Measurements from ENCODE around the gene SUOX. TPM values are rescaled to one million over a fixed set of nuclear protein-coding genes. Genes with fewer than 3 reads are reported as not detected.
A peak's percentile ranks its signal among the peaks of the same experiment; 100 is the strongest.
"Not testable (repeated sequence)": the region's sequence is repeated elsewhere in the genome, so short reads cannot be mapped to it uniquely, and the experiment has no call there.

SUOX gene
- total RNA-seq, 3 donors from 2014 or later, result 0.68 to 1.3 (median 1.2) TPM

DNA sequence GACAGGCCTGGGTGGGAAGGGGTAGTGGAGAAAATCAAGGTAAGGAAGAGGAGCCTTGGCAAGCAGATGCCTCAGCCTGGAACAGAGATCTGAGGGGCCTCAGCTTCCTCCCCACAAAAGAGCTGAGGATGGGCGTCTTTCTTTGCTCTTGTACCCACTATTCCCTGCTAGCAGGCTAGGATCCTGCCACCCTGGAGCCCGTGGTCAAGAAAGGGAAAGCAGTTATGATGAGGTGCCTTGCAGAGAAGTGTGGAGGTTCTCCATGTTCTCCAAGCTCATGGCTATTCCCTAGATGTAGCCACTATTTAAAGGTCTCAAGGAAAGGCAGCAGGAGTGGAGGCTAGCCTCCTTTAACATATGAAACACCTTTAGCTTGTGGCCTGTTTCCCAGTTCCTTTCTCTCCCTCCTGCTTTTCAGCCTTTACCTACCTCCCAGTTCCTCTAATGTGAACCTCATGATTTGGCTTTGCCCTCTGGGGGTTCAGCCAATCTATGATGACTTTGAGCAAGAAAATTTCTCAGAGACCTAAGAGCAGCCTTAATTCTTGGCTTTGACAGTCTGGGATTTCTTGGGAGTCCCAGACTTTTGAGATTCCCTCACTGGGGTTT lies 24.9 kb downstream of the SUOX start:
- Mint-ChIP-seq H3K36me3 (ENCODE audit: insufficient read depth) (peaks cover 7% of the 10 kb centered on the region), H3K27me3 (ENCODE audit: low read depth) (no peaks in the 10 kb centered on the region), H3K4me1 (ENCODE audit: low read depth) (peaks cover 26% of the 10 kb centered on the region), H3K4me3 (peak overlapping the region; percentile 85), H3K9me3 (no peaks in the 10 kb centered on the region)
- DNase-seq (no peak), ATAC-seq (no peak)

DNA sequence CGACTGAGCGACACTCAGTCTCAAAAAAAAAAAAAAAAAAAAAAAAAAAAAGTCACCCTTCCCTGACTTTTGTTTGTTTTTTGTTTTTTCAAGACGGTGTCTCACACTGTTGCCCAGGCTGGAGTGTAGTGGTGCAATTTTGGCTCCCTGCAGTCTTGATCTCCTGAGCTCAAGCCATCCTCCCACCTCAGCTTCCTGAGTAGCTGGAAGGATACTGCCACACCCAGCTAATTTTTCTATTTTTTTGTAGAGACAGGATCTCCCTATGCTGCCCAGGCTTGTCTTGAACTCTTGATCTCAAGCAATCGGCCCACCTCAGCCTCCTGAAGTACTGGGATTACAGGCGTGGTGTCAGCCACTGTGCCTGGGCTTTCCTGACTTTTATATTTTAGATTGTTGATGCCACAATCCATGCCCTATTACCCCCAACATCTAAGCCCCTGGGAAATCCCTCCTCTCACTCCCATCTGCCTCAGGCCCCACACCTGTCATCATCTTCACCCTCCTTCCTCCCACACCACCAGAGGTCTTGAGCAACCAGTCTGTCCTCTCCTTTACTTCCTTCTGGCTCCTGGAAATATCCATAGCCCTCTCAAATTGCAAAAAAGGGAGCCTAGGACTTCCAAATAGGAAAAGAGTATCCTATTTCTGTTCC lies 31.6 kb downstream of the SUOX start:
- no peak for ATAC-seq
- no peak overlapping the region for H3K4me3 Mint-ChIP-seq
- no peaks in the 10 kb centered on the region for H3K9me3 Mint-ChIP-seq
- H3K27me3 Mint-ChIP-seq (ENCODE audit: low read depth), result no peaks in the 10 kb centered on the region
- peaks cover 28% of the 10 kb centered on the region for H3K4me1 Mint-ChIP-seq (ENCODE audit: low read depth)
- H3K36me3 Mint-ChIP-seq (ENCODE audit: insufficient read depth), result peaks cover 42% of the 10 kb centered on the region
- no peak for DNase-seq

DNA sequence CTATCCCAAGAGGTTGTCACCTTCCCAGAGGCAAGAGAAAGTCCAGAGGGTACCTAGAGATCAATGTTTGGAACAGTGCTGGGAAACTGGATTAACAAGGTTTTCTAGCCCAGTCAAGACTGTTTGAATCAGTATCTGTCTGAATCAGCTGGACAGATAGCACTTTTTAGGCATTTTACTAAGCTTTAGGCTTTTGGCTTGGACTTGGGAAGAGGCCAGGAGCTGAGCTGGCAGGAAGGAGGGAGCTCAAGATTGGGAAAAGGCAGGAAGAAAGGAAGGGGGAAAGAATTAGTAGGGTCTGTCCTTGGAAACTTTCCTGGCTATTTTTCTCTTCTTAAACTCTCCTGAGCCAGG lies 32.1 kb downstream of the SUOX start:
- DNase-seq, result no peak
- Mint-ChIP-seq H3K9me3 (no peaks in the 10 kb centered on the region), H3K4me3 (no peak overlapping the region), H3K4me1 (ENCODE audit: low read depth) (peaks cover 24% of the 10 kb centered on the region), H3K27me3 (ENCODE audit: low read depth) (no peaks in the 10 kb centered on the region), H3K36me3 (ENCODE audit: insufficient read depth) (peaks cover 40% of the 10 kb centered on the region)
- ATAC-seq, result no peak

DNA sequence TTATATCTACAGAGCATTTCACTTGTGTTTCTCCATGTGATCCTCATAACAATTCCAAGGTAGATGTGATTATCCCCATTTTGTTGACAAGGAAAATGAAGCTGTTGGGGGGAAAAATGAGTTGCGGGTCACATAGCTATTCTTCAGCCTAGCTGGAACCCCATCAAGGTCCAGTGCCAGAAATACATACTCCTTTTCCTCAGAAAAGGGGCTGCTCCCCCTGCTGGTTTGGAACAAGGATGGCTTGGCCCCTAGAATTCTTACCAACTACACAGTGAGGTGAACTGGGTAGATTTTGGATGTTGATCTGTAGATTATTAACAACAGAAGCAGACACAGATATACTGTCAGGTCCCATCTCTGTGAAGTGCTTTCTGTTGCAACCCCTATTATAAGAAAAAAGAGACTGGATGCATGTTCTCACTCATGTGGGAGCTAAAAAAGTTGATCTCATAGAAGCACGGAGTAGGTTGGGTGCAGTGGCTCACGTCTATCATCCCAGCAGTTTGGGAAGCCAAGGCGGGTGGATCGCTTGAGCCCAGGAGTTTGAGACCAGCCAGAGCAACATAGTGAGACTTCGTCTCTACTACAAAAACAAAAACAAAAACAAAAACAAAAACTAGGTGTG lies 32.7 kb downstream of the SUOX start:
- no peak overlapping the region for H3K4me3 Mint-ChIP-seq
- H3K4me1 Mint-ChIP-seq (ENCODE audit: low read depth), result peaks cover 29% of the 10 kb centered on the region
- peaks cover 43% of the 10 kb centered on the region for H3K36me3 Mint-ChIP-seq (ENCODE audit: insufficient read depth)
- DNase-seq, result peak; percentile 38
- ATAC-seq, result peak; percentile 45 to 47
- no peaks in the 10 kb centered on the region for H3K27me3 Mint-ChIP-seq (ENCODE audit: low read depth)
- H3K9me3 Mint-ChIP-seq, result no peaks in the 10 kb centered on the region

GRCh38 chr12:56031987-56032386 lies 34.9 kb downstream of the SUOX start:
- Mint-ChIP-seq H3K27me3 (ENCODE audit: low read depth) (no peaks in the 10 kb centered on the region), H3K36me3 (ENCODE audit: insufficient read depth) (peaks cover 49% of the 10 kb centered on the region), H3K4me1 (ENCODE audit: low read depth) (peaks cover 29% of the 10 kb centered on the region), H3K4me3 (no peak overlapping the region), H3K9me3 (no peaks in the 10 kb centered on the region)
- DNase-seq, result peak; percentile 18
- ATAC-seq, result peak; percentile 46 to 73

DNA sequence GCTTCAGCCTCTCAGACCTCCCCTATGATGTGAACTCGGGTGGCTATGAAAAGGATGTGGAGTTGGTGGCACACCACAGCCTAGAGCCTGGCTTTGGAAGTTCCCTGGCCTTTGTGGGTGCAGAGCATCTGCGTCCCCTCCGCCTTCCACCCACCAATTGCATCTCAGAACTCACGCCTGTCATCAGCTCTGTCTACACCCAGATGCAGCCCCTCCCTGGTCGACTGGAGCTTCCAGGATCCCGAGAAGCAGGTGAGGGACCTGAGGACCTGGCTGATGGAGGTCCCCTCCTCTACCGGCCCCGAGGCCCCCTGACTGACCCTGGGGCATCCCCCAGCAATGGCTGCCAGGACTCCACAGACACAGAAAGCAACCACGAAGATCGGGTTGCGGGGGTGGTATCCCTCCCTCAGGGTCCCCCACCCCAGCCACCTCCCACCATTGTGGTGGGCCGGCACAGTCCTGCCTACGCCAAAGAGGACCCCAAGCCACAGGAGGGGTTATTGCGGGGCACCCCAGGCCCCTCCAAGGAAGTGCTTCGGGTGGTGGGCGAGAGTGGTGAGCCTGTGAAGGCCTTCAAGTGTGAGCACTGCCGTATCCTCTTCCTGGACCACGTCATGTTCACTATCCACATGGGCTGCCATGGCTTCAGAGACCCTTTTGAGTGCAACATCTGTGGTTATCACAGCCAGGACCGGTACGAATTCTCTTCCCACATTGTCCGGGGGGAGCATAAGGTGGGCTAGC lies 37.7 kb downstream of the SUOX start:
- H3K36me3 Mint-ChIP-seq (ENCODE audit: insufficient read depth), result peaks cover 34% of the 10 kb centered on the region
- ATAC-seq (peak; percentile 64 to 71), DNase-seq (peak; percentile 8)
- peaks cover 26% of the 10 kb centered on the region for H3K4me1 Mint-ChIP-seq (ENCODE audit: low read depth)
- H3K4me3 Mint-ChIP-seq, result no peak overlapping the region
- no peaks in the 10 kb centered on the region for H3K27me3 Mint-ChIP-seq (ENCODE audit: low read depth)
- H3K9me3 Mint-ChIP-seq, result no peaks in the 10 kb centered on the region

- peaks cover 30% of the 10 kb centered on the region for H3K4me1 Mint-ChIP-seq (ENCODE audit: low read depth)
- no peak for ATAC-seq
- H3K27me3 Mint-ChIP-seq (ENCODE audit: low read depth), result no peaks in the 10 kb centered on the region
- DNase-seq, result no peak
- H3K4me3 Mint-ChIP-seq, result no peak overlapping the region
- peaks cover 28% of the 10 kb centered on the region for H3K36me3 Mint-ChIP-seq (ENCODE audit: insufficient read depth)
- no peaks in the 10 kb centered on the region for H3K9me3 Mint-ChIP-seq
Measured at GRCh38 chr12:56037161-56037560, 40.1 kb downstream of the SUOX start.

- no peak overlapping the region for H3K4me3 Mint-ChIP-seq
- H3K4me1 Mint-ChIP-seq (ENCODE audit: low read depth), result peaks cover 29% of the 10 kb centered on the region
- no peaks in the 10 kb centered on the region for H3K27me3 Mint-ChIP-seq (ENCODE audit: low read depth)
- H3K36me3 Mint-ChIP-seq (ENCODE audit: insufficient read depth), result peaks cover 27% of the 10 kb centered on the region
- DNase-seq (no peak), ATAC-seq (no peak)
- no peaks in the 10 kb centered on the region for H3K9me3 Mint-ChIP-seq
Measured at GRCh38 chr12:56038022-56038655, 41.1 kb downstream of the SUOX start.

DNA sequence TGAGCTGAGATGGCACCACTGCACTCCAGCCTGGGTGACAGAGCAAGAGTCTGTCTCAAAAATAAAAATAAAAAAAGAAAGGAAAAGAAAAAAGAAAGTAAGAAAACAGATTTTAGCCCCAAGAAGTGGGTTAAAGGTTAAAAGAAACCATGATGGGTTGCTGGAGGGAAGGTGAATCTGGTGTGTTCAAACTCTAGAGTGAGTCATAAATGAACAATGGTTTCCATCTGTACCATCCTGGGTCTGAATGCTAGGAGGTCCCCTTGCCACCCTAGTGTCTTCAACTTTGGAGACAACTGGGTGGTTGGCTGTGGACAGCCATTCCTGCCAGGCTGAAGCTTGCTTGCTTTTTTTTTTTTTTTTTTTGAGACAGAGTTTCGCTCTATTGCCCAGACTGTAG lies 43.1 kb downstream of the SUOX start:
- H3K4me1 Mint-ChIP-seq (ENCODE audit: low read depth), result peaks cover 34% of the 10 kb centered on the region
- H3K4me3 Mint-ChIP-seq, result peak overlapping the region; percentile 99
- DNase-seq, result no peak
- H3K27me3 Mint-ChIP-seq (ENCODE audit: low read depth), result no peaks in the 10 kb centered on the region
- no peaks in the 10 kb centered on the region for H3K9me3 Mint-ChIP-seq
- peaks cover 31% of the 10 kb centered on the region for H3K36me3 Mint-ChIP-seq (ENCODE audit: insufficient read depth)
- peak; percentile 16 to 33 for ATAC-seq

DNA sequence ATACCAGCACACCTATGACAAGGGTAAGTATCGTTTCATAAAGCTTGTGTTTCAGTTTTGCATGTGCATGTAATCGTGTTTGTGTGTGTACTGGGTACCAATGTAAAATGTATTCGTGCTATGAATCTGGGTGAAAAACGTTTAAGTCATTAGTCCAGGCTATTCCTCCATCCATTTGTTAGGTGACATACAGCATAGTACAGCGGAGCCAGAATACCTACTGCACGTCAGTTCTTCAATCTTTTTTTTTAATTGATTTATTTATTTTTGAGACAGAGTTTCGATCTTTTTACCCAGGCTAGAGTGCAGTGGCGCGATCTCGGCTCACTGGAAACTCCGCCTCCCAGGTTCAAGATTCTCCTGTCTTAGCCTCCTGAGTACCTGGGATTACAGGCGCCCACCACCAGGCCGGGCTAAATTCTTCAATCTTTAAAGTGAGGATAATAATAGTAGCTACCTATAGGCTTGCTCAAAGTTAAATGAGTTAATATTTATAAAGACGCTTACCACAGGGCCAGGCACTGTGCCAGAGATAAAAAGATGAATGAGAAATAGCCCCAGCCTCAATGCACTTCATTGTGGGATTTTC lies 44.0 kb downstream of the SUOX start:
- H3K4me1 Mint-ChIP-seq (ENCODE audit: low read depth), result peaks cover 34% of the 10 kb centered on the region
- no peaks in the 10 kb centered on the region for H3K9me3 Mint-ChIP-seq
- peaks cover 22% of the 10 kb centered on the region for H3K36me3 Mint-ChIP-seq (ENCODE audit: insufficient read depth)
- ATAC-seq (no peak), DNase-seq (no peak)
- H3K4me3 Mint-ChIP-seq, result peak overlapping the region; percentile 99
- no peaks in the 10 kb centered on the region for H3K27me3 Mint-ChIP-seq (ENCODE audit: low read depth)

DNA sequence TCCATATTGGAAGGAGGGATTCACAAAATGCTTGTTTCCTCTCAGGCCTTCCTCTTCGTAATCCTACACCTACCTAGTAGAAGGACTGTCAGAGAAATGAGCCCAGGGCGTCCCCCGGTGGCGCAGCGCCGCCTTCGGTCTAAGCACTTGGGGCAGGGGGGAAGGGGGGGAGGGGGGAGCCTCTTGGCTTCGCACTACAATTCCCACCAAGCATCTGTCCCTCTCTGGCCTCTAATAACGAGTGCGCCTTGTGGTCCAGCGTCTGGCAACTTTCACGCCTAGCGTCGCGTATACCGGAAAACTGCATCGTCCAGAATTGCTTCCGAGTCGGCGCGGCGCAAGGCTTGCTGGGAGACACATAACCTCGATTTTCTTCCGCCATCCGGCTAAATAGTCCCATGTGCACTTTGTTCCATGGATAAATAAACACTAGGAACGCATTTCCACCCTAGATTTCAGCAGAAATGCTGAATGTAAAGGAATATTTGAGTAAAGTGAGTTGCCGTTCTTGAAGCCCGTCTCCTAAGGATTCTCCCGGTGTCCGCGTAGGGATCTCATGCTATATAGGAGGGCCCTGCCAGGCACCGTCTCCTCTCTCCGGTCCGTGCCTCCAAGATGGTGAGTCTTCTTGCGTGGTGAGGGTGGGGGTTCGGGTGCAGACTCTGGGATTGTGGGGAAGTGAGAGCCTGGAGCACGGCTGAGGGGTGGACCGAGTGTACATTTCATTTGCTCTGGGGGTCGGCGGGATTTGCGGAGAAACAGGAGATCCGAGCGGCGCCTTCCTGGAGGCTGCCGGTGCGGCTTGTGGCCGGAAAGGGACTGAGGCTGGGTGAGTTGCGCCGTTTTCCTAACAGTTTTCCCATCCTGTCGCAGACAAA lies 44.7 kb downstream of the SUOX start, which contains the start of gene RPS26:
Gene RPS26 (plus strand): TSS at position 367 of the 878 bp plus-strand sequence. CDS start 249 bp downstream, at position 616.
- Mint-ChIP-seq H3K27me3 (ENCODE audit: low read depth) (no peaks in the 10 kb centered on the region), H3K4me3 (peak within 1 kb of the TSS; percentile 99), H3K36me3 (ENCODE audit: insufficient read depth) (peaks cover 24% of the 10 kb centered on the region), H3K4me1 (ENCODE audit: low read depth) (peaks cover 41% of the 10 kb centered on the region), H3K9me3 (no peaks in the 10 kb centered on the region)
- ATAC-seq (peak; percentile 92 to 93), DNase-seq (peak; percentile 87)

- not testable (repeated sequence) for DNase-seq; H3K9me3 Mint-ChIP-seq; H3K27me3 Mint-ChIP-seq (ENCODE audit: low read depth); ATAC-seq
- Mint-ChIP-seq H3K36me3 (ENCODE audit: insufficient read depth) (peaks cover 22% of the 10 kb centered on the region), H3K4me1 (ENCODE audit: low read depth) (peaks cover 45% of the 10 kb centered on the region), H3K4me3 (peak overlapping the region; percentile 99)
Measured at GRCh38 chr12:56042430-56042813, 45.3 kb downstream of the SUOX start.

DNA sequence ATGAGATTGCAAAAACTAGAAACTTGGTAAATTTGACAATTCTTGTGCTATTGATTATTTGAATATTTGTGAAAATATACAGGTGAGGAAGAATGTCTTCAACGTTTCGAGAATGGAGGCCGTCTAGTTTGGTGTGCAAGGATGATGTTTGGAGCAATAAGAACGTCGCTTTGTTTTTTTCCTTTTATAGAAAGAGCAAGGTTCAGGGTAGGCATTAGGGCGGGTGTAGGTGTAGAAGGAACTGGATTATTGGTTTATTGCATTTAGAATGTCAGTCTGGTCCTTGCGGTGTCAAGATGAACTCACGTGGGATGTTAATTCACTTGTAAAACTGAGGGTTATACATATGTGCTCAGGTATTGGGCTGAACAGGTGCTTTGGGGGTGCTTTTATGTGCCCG lies 45.8 kb downstream of the SUOX start:
- H3K9me3 Mint-ChIP-seq, result no peaks in the 10 kb centered on the region
- DNase-seq (no peak), ATAC-seq (no peak)
- H3K36me3 Mint-ChIP-seq (ENCODE audit: insufficient read depth), result peaks cover 22% of the 10 kb centered on the region
- H3K4me3 Mint-ChIP-seq, result peak overlapping the region; percentile 99
- H3K4me1 Mint-ChIP-seq (ENCODE audit: low read depth), result peaks cover 44% of the 10 kb centered on the region
- H3K27me3 Mint-ChIP-seq (ENCODE audit: low read depth), result no peaks in the 10 kb centered on the region

Measured in activated T-cell treated with anti-CD3 and anti-CD28 coated beads, Interleukin-2, amount 50 U/mL, for 4 hours (primary cell).